CD4-positive, alpha-beta memory T cell (primary cell): ENCODE results near the gene GPSM1. TPM values are rescaled to one million over a fixed set of nuclear protein-coding genes. Genes with fewer than 3 reads are reported as not detected.

Experiments used
- CTCF ChIA-PET: fragments of 350-600 bp; sonication (Branson Sonifier 250); formaldehyde crosslinking; loops from one replicate; lab custom pipeline; 2021; ENCODE audit warnings: inconsistent platforms; ENCODE audit not compliant: partially characterized antibody; lab: Charles Lee
- POLR2A ChIA-PET: fragments of 350-600 bp; sonication (Branson Sonifier 250); formaldehyde crosslinking; loops from one replicate; lab custom pipeline; 2021; ENCODE audit not compliant: partially characterized antibody; lab: Charles Lee
- DNase-seq, 5 donors: peaks; one replicate each; pipeline versions ENCODE4 v3.0.0 to v3.0.0-alpha.2; 2020 to 2022; ENCODE audit warnings: mixed read lengths in 1 of 5
- H3K27ac ChIP-seq: one replicate; pipeline ENCODE4 v1.7.0; 2013; ENCODE audit warnings: low read depth, low read length
- H3K27me3 ChIP-seq: 2 replicates; pipeline ENCODE4 v1.7.0; 2013; ENCODE audit warnings: mild to moderate bottlenecking, low read length, moderate library complexity; ENCODE audit not compliant: insufficient read depth
- H3K36me3 ChIP-seq: 2 replicates; pipeline ENCODE4 v1.7.0; 2013; ENCODE audit warnings: mild to moderate bottlenecking, low read length, moderate library complexity; ENCODE audit not compliant: insufficient read depth
- H3K4me1 ChIP-seq: 2 replicates; pipeline ENCODE4 v1.7.0; 2013; ENCODE audit warnings: mild to moderate bottlenecking, low read length, moderate library complexity; ENCODE audit not compliant: insufficient read depth
- H3K4me3 ChIP-seq, 2 donors: one replicate each; pipeline ENCODE4 v1.7.0; 2013; ENCODE audit warnings: low read length in 2 of 2, mild to moderate bottlenecking in 1 of 2
- H3K9me3 ChIP-seq, 2 donors: one replicate each; pipeline ENCODE4 v1.7.0; 2013; ENCODE audit warnings: low read length in 2 of 2, control low read depth in 1 of 2; ENCODE audit not compliant: control insufficient read depth in 1 of 2
- H3K27ac Mint-ChIP-seq, 7 donors: one replicate each; pipeline ENCODE4 v1.8.0; 2020 to 2021; ENCODE audit warnings: mixed read lengths in 7 of 7, mild to moderate bottlenecking in 6 of 7, inconsistent platforms in 3 of 7, moderate library complexity in 3 of 7
- H3K27me3 Mint-ChIP-seq, 2 donors: one replicate each; pipeline ENCODE4 v1.8.0; 2020 to 2021; ENCODE audit warnings: mixed read lengths in 2 of 2
- H3K36me3 Mint-ChIP-seq, 2 donors: one replicate each; pipeline ENCODE4 v1.8.0; 2020 to 2021; ENCODE audit warnings: mixed read lengths in 2 of 2, inconsistent platforms in 1 of 2, mild to moderate bottlenecking in 1 of 2
- H3K4me1 Mint-ChIP-seq, 4 donors: one replicate each; pipeline ENCODE4 v1.8.0; 2020 to 2021; ENCODE audit warnings: mixed read lengths in 4 of 4, mild to moderate bottlenecking in 1 of 4
- H3K4me3 Mint-ChIP-seq, 8 donors: one replicate each; pipeline ENCODE4 v1.8.0; 2020 to 2021; ENCODE audit warnings: mixed read lengths in 8 of 8, mild to moderate bottlenecking in 7 of 8, moderate library complexity in 6 of 8, inconsistent platforms in 3 of 8
- H3K9me3 Mint-ChIP-seq, 8 donors: one replicate each; pipeline ENCODE4 v1.8.0; 2020 to 2021; ENCODE audit warnings: mixed read lengths in 8 of 8, mild to moderate bottlenecking in 5 of 8, inconsistent platforms in 3 of 8, moderate library complexity in 1 of 8
- intact Hi-C: fragments of 100-400 bp; cut with micrococcal nuclease; formaldehyde crosslinking; loops from one replicate; pipeline ENCODE4 v1.15.1; 2023
- polyA plus RNA-seq, 2 donors: library from polyadenylated mRNA; unstranded; fragments of 300-500 nt; fragmentation: Illumina TruSeq; gene quantifications; one replicate each; pipeline ENCODE4 v1.2.3, GENCODE V29; 2021
- total RNA-seq, 2 experiments: library from RNA; stranded (reverse); gene quantifications; one replicate each; pipeline ENCODE4 v1.2.3, GENCODE V29; 2021

The GPSM1 gene
- 1 to 10 TPM; 7.6 to 8.1 TPM for total RNA-seq
- 1 to 10 TPM in 1 of 2 donors, under 1 TPM in 1; 0.78 to 1.6 TPM for polyA plus RNA-seq

- DNase-seq: peak; percentile 25 to 51 (median 49)
- Mint-ChIP-seq H3K27ac (peak within 1 kb of the TSS in 1 of 7 donors; percentile 71), H3K36me3 (no peaks in the 10 kb centered on the region), H3K9me3 (no peaks in the 10 kb centered on the region), H3K4me3 (peak within 1 kb of the TSS; percentile 54 to 83 (median 70)), H3K27me3 (no peaks in the 10 kb centered on the region), H3K4me1 (peaks cover 0 to 8% (median 4%) of the 10 kb centered on the region in 4 donors)
- no peak within 1 kb of the TSS for H3K27ac ChIP-seq
- intact Hi-C loops: loop anchor here (1.0 kb wide), 1 partner anchor 36 kb away; the partner anchor contains the start of gene DNLZ
- H3K27me3 ChIP-seq: no peaks in the 10 kb centered on the region
- peaks cover 16% of the 10 kb centered on the region for H3K4me1 ChIP-seq
- H3K9me3 ChIP-seq: no peaks in the 10 kb centered on the region
- H3K4me3 ChIP-seq: peak within 1 kb of the TSS in 1 of 2 donors; percentile 24
- CTCF ChIA-PET: interaction anchor here (1.6 kb wide), 1 partner anchor 15 kb away, joined by 4 read pairs; no protein-coding TSS in a partner anchor
- POLR2A ChIA-PET: interaction anchor here (1.0 kb wide), 1 partner anchor 36 kb away, joined by 6 read pairs; the partner anchor contains the start of gene DNLZ
- H3K36me3 ChIP-seq: no peaks in the 10 kb centered on the region
These were observed at the start of gene GPSM1 for GRCh38 chr9:136327304-136327974. GPSM1 (plus strand) TSS chr9:136327539; CDS start chr9:136327696, 157 bp downstream.

- Mint-ChIP-seq H3K9me3 (no peaks in the 10 kb centered on the region), H3K4me3 (no peak overlapping the region), H3K4me1 (no peaks in the 10 kb centered on the region), H3K36me3 (no peaks in the 10 kb centered on the region), H3K27me3 (peaks cover 0 to 8% of the 10 kb centered on the region in 2 donors), H3K27ac (no peak overlapping the region)
- DNase-seq: no peak
- intact Hi-C loops: no loop called here
- no peaks in the 10 kb centered on the region for H3K9me3 ChIP-seq
- no peaks in the 10 kb centered on the region for H3K36me3 ChIP-seq
- H3K27me3 ChIP-seq: no peaks in the 10 kb centered on the region
- POLR2A ChIA-PET: interaction anchor here (2.0 kb wide), 1 partner anchor 10 kb away, joined by 7 read pairs; no protein-coding TSS in a partner anchor
- no peak overlapping the region for H3K4me3 ChIP-seq
- H3K4me1 ChIP-seq: no peaks in the 10 kb centered on the region
- CTCF ChIA-PET: no interaction called here
- no peak overlapping the region for H3K27ac ChIP-seq
These were observed 49.6 kb upstream of the GPSM1 start for GRCh38 chr9:136277746-136278145.

- Mint-ChIP-seq H3K9me3 (no peaks in the 10 kb centered on the region), H3K4me3 (no peak overlapping the region), H3K27me3 (peaks cover 0 to 8% of the 10 kb centered on the region in 2 donors), H3K27ac (no peak overlapping the region), H3K36me3 (no peaks in the 10 kb centered on the region), H3K4me1 (no peaks in the 10 kb centered on the region)
- H3K36me3 ChIP-seq: no peaks in the 10 kb centered on the region
- H3K4me1 ChIP-seq: peaks cover under 1% of the 10 kb centered on the region
- ChIA-PET POLR2A (interaction anchor here (2.0 kb wide), 1 partner anchor 11 kb away, joined by 7 read pairs; no protein-coding TSS in a partner anchor), CTCF (no interaction called here)
- DNase-seq: no peak
- no peaks in the 10 kb centered on the region for H3K9me3 ChIP-seq
- H3K27ac ChIP-seq: no peak overlapping the region
- intact Hi-C loops: no loop called here
- no peaks in the 10 kb centered on the region for H3K27me3 ChIP-seq
- H3K4me3 ChIP-seq: no peak overlapping the region
These were observed 49.1 kb upstream of the GPSM1 start for GRCh38 chr9:136278221-136278620.

- Histone ChIP-seq H3K4me1 (peaks cover 6% of the 10 kb centered on the region), H3K27ac (no peak overlapping the region), H3K4me3 (no peak overlapping the region), H3K9me3 (no peaks in the 10 kb centered on the region), H3K27me3 (no peaks in the 10 kb centered on the region), H3K36me3 (no peaks in the 10 kb centered on the region)
- Mint-ChIP-seq H3K27me3 (peaks cover 0 to 9% of the 10 kb centered on the region in 2 donors), H3K9me3 (no peaks in the 10 kb centered on the region), H3K36me3 (no peaks in the 10 kb centered on the region), H3K4me1 (peaks cover 0 to 4% (median 3%) of the 10 kb centered on the region in 4 donors), H3K27ac (no peak overlapping the region), H3K4me3 (no peak overlapping the region)
- DNase-seq: no peak
- POLR2A ChIA-PET: interaction anchor here (2.0 kb wide), 1 partner anchor 11 kb away, joined by 7 read pairs; no protein-coding TSS in a partner anchor
- intact Hi-C loops: no loop called here
- CTCF ChIA-PET: interaction anchor here (1.4 kb wide), 1 partner anchor 84 kb away, joined by 3 read pairs; no protein-coding TSS in a partner anchor
These were observed 48.4 kb upstream of the GPSM1 start for GRCh38 chr9:136278894-136279293.

GRCh38 chr9:136279471-136279870 lies 47.9 kb upstream of the GPSM1 start:
- H3K4me1 Mint-ChIP-seq: peaks cover 0 to 4% (median 3%) of the 10 kb centered on the region in 4 donors
- H3K36me3 ChIP-seq: no peaks in the 10 kb centered on the region
- no peak overlapping the region for H3K4me3 ChIP-seq
- H3K27ac ChIP-seq: no peak overlapping the region
- CTCF ChIA-PET: interaction anchor here (1.4 kb wide), 1 partner anchor 83 kb away, joined by 3 read pairs; no protein-coding TSS in a partner anchor
- no peaks in the 10 kb centered on the region for H3K36me3 Mint-ChIP-seq
- H3K4me1 ChIP-seq: peaks cover 6% of the 10 kb centered on the region
- DNase-seq: no peak
- intact Hi-C loops: no loop called here
- H3K9me3 Mint-ChIP-seq: no peaks in the 10 kb centered on the region
- no peak overlapping the region for H3K27ac Mint-ChIP-seq
- H3K27me3 ChIP-seq: no peaks in the 10 kb centered on the region
- peaks cover 0 to 9% of the 10 kb centered on the region in 2 donors for H3K27me3 Mint-ChIP-seq
- POLR2A ChIA-PET: interaction anchor here (2.0 kb wide), 1 partner anchor 12 kb away, joined by 7 read pairs; no protein-coding TSS in a partner anchor
- H3K4me3 Mint-ChIP-seq: no peak overlapping the region
- H3K9me3 ChIP-seq: no peaks in the 10 kb centered on the region

- no peaks in the 10 kb centered on the region for H3K9me3 Mint-ChIP-seq
- H3K27me3 ChIP-seq: no peaks in the 10 kb centered on the region
These were observed 46.6 kb upstream of the GPSM1 start for GRCh38 chr9:136280535-136281315.

More at GRCh38 chr9:136280535-136281315, 46.6 kb upstream of the GPSM1 start:
- Mint-ChIP-seq H3K4me1 (peaks cover 0 to 4% (median 3%) of the 10 kb centered on the region in 4 donors), H3K27me3 (peaks cover 1 to 5% of the 10 kb centered on the region in 2 donors), H3K36me3 (no peaks in the 10 kb centered on the region), H3K27ac (no peak overlapping the region), H3K4me3 (no peak overlapping the region)
- no peaks in the 10 kb centered on the region for H3K9me3 ChIP-seq
- ChIA-PET POLR2A (no interaction called here), CTCF (no interaction called here)
- intact Hi-C loops: loop anchor here (10.0 kb wide), 1 partner anchor 676 kb away; no protein-coding TSS in a partner anchor
- no peak for DNase-seq
- no peak overlapping the region for H3K27ac ChIP-seq
- H3K4me1 ChIP-seq: peaks cover 6% of the 10 kb centered on the region
- H3K36me3 ChIP-seq: no peaks in the 10 kb centered on the region
- H3K4me3 ChIP-seq: no peak overlapping the region
